ENCODE results near the gene XYLT1. TPM values are rescaled to one million over a fixed set of nuclear protein-coding genes. Genes with fewer than 3 reads are reported as not detected.

The XYLT1 gene
- total and polyA plus RNA-seq, 2 of the 8 experiments (the other 6 are each of a cell fraction or from before 2014, with no cell fraction given), result 6.6 to 25.4 TPM

DNA sequence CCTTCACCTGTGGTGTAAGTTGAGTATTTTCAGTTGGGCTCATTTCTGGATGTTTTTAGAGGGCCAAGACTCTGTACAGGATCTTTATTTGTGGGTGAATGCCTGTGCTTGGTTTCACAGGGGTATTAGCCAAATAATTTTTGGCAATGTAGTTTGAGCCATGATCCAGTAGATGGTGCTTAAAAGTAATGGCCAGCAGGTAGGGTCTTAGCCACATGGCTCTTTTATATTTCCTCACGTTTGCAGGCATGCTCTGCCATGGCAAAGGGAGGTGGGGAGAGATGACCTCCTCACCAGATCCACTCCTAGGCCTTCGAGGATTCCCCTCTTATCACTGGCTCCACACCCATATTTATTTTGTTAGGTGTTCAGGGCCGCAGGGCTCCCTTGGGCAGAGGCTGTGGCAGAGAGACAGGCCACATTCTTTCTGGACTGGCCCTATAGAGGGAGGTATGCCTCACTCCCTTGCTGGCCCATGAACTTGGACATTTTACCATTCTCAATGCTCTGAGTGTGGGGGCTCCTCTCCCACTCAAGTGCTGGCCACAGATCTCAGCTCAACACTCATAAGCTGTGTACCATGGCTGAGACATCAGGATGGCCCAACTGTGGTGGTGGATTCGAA lies 417.1 kb downstream of the XYLT1 start (continued):
- TF ChIP-seq, protein P1, sequence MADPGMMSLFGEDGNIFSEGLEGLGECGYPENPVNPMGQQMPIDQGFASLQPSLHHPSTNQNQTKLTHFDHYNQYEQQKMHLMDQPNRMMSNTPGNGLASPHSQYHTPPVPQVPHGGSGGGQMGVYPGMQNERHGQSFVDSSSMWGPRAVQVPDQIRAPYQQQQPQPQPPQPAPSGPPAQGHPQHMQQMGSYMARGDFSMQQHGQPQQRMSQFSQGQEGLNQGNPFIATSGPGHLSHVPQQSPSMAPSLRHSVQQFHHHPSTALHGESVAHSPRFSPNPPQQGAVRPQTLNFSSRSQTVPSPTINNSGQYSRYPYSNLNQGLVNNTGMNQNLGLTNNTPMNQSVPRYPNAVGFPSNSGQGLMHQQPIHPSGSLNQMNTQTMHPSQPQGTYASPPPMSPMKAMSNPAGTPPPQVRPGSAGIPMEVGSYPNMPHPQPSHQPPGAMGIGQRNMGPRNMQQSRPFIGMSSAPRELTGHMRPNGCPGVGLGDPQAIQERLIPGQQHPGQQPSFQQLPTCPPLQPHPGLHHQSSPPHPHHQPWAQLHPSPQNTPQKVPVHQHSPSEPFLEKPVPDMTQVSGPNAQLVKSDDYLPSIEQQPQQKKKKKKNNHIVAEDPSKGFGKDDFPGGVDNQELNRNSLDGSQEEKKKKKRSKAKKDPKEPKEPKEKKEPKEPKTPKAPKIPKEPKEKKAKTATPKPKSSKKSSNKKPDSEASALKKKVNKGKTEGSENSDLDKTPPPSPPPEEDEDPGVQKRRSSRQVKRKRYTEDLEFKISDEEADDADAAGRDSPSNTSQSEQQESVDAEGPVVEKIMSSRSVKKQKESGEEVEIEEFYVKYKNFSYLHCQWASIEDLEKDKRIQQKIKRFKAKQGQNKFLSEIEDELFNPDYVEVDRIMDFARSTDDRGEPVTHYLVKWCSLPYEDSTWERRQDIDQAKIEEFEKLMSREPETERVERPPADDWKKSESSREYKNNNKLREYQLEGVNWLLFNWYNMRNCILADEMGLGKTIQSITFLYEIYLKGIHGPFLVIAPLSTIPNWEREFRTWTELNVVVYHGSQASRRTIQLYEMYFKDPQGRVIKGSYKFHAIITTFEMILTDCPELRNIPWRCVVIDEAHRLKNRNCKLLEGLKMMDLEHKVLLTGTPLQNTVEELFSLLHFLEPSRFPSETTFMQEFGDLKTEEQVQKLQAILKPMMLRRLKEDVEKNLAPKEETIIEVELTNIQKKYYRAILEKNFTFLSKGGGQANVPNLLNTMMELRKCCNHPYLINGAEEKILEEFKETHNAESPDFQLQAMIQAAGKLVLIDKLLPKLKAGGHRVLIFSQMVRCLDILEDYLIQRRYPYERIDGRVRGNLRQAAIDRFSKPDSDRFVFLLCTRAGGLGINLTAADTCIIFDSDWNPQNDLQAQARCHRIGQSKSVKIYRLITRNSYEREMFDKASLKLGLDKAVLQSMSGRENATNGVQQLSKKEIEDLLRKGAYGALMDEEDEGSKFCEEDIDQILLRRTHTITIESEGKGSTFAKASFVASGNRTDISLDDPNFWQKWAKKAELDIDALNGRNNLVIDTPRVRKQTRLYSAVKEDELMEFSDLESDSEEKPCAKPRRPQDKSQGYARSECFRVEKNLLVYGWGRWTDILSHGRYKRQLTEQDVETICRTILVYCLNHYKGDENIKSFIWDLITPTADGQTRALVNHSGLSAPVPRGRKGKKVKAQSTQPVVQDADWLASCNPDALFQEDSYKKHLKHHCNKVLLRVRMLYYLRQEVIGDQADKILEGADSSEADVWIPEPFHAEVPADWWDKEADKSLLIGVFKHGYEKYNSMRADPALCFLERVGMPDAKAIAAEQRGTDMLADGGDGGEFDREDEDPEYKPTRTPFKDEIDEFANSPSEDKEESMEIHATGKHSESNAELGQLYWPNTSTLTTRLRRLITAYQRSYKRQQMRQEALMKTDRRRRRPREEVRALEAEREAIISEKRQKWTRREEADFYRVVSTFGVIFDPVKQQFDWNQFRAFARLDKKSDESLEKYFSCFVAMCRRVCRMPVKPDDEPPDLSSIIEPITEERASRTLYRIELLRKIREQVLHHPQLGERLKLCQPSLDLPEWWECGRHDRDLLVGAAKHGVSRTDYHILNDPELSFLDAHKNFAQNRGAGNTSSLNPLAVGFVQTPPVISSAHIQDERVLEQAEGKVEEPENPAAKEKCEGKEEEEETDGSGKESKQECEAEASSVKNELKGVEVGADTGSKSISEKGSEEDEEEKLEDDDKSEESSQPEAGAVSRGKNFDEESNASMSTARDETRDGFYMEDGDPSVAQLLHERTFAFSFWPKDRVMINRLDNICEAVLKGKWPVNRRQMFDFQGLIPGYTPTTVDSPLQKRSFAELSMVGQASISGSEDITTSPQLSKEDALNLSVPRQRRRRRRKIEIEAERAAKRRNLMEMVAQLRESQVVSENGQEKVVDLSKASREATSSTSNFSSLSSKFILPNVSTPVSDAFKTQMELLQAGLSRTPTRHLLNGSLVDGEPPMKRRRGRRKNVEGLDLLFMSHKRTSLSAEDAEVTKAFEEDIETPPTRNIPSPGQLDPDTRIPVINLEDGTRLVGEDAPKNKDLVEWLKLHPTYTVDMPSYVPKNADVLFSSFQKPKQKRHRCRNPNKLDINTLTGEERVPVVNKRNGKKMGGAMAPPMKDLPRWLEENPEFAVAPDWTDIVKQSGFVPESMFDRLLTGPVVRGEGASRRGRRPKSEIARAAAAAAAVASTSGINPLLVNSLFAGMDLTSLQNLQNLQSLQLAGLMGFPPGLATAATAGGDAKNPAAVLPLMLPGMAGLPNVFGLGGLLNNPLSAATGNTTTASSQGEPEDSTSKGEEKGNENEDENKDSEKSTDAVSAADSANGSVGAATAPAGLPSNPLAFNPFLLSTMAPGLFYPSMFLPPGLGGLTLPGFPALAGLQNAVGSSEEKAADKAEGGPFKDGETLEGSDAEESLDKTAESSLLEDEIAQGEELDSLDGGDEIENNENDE (IDR thresholded peaks at IDR 0.05; ENCODE audit: insufficient replicate concordance, low read length), result no peak

All from H1 (cell line).